ES-I3 (cell line): ENCODE data around the gene RHOH.

ENCODE experiments used
- H3K36me3 ChIP-seq: 2 replicates; pipeline ENCODE4 v1.6.1; 2013; ENCODE audit warnings: mild to moderate bottlenecking, low read length, control low read depth, moderate library complexity; ENCODE audit not compliant: insufficient read depth
- H3K4me1 ChIP-seq: 2 replicates; pipeline ENCODE4 v1.6.1; 2013; ENCODE audit warnings: mild to moderate bottlenecking, control low read depth, low read length; ENCODE audit not compliant: insufficient read depth
- H3K9ac ChIP-seq: 2 replicates; pipeline ENCODE4 v1.6.1; 2013; ENCODE audit warnings: low read depth, mild to moderate bottlenecking, low read length, moderate library complexity
- H3K9me3 ChIP-seq: 2 replicates; pipeline ENCODE4 v1.6.1; 2013; ENCODE audit warnings: mild to moderate bottlenecking, low read length, moderate library complexity; ENCODE audit not compliant: control insufficient read depth, insufficient read depth

The RHOH gene

DNA sequence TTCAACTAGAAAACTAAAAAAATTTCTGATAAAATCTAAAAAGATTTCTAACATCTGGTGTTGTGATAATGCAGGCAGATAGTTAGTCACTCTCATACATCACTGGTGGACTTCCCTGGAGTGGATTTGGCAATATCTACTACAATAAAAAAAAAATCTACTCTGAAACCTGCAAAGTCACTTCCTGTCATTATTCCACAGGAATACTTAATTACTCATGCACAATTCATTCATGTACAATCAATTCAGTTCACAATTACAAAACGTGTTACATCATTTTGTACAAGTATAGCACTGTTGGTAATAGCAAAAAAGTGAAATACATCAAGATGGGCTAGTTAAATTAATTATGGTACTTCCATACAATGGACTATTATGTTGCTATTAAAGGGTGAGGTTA, 16.5 kb upstream of the RHOH start:
- Histone ChIP-seq H3K4me1 (peaks cover 5% of the 10 kb centered on the region), H3K9ac (no peak overlapping the region), H3K9me3 (no peaks in the 10 kb centered on the region), H3K36me3 (no peaks in the 10 kb centered on the region)

DNA sequence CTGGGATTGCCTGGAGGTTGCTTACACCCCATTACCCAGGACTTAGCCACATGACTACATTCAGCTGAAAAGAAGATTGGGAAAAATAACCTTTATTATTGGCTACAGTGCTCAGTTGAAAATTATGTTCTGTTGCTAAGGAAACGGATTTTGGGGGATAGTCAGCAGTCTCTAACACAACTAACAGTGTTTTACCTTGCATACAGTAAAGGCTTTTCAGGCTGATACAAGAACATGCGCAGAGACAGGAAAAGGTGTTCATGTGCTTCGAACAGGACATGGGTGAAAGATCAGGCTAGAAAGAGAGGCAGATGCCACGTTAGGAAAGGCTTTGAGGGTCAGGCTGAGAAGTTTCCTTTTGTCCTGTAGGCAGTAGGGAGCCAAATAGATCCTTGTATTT, 14.8 kb upstream of the RHOH start:
- peaks cover 10% of the 10 kb centered on the region; the same call in 1 of the 2 replicates for H3K4me1 ChIP-seq
- no peaks in the 10 kb centered on the region for H3K36me3 ChIP-seq
- no peak overlapping the region for H3K9ac ChIP-seq
- no peaks in the 10 kb centered on the region for H3K9me3 ChIP-seq

DNA sequence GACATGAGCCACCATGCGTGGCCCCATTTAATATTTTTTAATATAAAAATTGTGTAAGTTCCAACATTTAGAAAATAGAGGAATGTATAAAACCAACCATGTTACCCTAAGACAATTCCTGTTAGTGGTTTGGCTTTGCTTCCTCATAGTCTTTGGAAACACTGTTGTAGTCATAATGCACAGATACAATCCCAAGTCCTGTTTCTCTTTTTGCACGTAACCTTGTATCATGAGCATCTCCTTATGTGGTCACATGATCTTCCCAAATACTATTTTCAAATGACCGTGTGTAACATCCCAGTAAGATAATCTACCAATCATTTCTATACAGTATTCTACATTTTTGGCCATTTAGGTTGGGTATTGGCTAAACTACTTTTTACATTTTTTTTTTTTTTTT, 13.9 kb upstream of the RHOH start:
- H3K4me1 ChIP-seq: peaks cover 9% of the 10 kb centered on the region; the same call in 1 of the 2 replicates

DNA sequence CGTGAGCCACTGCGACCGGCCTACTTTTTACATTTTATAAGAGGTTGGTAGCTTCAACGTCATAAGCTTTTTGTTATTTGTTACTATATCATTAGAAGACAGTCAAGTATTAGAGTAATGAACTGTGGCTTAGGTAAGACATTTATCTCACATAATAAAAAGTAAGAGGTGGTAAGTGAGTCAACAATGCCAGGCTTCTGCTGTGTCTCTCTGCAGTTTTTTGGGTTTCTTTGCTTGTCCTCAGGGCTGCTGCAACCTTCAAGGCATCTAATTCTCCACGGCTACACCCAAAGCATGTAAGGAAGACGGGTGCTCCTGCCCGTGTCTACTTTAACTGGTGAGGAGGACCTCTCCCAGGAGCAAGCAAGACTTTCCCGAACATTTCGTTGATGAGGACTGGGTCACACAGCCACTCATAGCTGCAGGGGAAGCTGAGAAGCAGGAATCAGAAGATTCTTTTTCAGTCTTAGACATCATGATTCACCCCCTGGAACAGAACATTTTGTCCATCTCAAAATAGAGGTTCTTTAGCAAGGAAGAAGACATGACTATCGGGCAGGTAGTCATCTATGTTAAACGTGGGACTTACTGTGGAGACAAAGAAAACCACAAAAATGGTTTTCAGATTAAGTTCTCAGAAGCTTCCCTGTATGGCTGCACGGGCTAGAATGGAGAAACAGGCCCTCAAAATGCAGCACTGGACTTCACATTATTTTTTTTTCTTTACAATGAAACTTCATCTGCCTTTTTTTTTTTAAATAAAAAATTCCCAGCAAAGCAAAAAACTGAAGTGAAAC, 13.0 kb upstream of the RHOH start:
- Histone ChIP-seq H3K9ac (no peak overlapping the region), H3K36me3 (no peaks in the 10 kb centered on the region), H3K9me3 (no peaks in the 10 kb centered on the region), H3K4me1 (peaks cover 9% of the 10 kb centered on the region; the same call in 1 of the 2 replicates)

More for the DNA sequence above, 13.9 kb upstream of the RHOH start:
- no peak overlapping the region for H3K9ac ChIP-seq
- no peaks in the 10 kb centered on the region for H3K9me3 ChIP-seq
- H3K36me3 ChIP-seq: no peaks in the 10 kb centered on the region

DNA sequence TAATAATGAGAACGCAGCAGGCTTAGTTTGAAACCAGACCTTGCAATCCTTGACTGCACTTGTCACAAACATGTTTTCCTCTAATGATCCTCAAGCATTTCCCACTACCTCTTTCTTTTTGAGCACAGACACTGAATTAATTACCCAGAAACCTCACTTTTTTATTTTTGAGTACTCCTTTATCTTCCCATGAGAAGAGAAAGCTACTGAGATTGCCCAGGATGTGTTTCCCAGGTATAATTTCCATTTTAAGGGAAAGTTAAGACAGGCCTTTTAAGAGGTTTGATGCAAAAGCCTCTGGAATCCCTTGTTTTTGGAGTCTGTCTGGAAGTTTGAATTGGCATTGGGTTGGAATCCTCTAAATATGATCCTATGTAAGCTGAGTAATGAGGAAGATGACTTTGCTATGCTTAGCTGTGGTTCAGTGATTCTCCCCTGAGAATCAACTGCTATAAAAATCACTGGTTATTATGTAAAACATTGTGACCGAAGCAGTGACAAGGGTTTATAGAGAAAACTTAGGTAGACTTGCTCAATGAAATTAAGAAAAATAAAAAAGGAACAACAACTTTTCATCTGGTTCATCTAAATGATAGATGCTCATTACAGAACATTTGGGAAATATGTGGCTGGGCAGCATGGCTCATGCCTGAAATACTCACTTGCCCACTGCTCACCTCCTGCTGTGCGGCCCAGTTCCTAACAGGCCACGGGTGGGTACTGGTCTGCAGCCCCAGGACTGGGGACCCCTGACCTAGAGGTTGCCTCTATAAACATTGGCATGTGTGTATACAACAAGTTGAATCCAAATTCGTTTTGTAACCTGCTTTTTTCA, 10.8 kb upstream of the RHOH start:
- no peaks in the 10 kb centered on the region for H3K9me3 ChIP-seq
- no peak overlapping the region for H3K9ac ChIP-seq
- H3K4me1 ChIP-seq: peaks cover 9% of the 10 kb centered on the region; the same call in 1 of the 2 replicates
- no peaks in the 10 kb centered on the region for H3K36me3 ChIP-seq

DNA sequence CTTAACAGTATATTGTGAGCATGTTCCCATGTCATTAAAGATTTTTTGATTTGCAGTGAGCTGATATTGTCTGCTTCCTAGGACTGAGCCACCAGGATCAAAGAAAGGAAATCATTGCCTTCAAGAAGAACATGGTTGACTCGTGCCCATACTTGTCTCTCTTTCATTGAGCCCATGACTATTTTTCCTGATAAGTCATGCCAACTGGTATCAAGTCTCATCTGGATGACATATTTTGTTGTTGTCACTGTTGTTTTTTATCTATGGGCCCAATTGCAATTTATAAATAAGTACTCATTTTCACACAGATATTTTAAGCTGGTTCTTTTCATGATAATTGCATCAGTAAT, 10.2 kb upstream of the RHOH start:
- Histone ChIP-seq H3K9me3 (no peaks in the 10 kb centered on the region), H3K36me3 (no peaks in the 10 kb centered on the region), H3K9ac (no peak overlapping the region), H3K4me1 (peaks cover 9% of the 10 kb centered on the region; the same call in 1 of the 2 replicates)

DNA sequence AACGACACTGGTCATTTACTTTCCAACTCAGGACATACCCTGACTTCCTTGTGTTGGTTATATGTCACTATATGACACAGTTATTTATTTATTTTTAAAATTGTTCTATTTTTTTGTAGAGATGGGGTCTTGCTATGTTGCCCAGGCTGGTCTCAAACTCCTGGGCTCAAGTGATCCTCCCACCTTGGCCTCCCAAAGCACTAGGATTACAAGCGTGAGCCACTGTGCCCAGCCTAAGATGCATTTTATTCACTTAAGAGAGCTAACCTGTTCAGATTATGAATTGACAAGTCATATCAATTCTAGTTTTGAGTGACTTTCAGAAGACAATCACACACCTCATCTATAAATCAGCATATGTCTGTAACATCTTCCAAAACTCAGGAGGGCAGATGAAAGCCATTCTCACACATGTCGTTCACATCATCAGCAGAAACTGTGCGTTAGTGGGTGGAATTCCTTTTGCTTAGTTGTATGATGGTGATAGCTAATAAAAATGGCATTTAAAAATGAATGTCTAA, 9.4 kb upstream of the RHOH start:
- Histone ChIP-seq H3K4me1 (peaks cover 14% of the 10 kb centered on the region), H3K9ac (no peak overlapping the region), H3K36me3 (no peaks in the 10 kb centered on the region), H3K9me3 (no peaks in the 10 kb centered on the region)

DNA sequence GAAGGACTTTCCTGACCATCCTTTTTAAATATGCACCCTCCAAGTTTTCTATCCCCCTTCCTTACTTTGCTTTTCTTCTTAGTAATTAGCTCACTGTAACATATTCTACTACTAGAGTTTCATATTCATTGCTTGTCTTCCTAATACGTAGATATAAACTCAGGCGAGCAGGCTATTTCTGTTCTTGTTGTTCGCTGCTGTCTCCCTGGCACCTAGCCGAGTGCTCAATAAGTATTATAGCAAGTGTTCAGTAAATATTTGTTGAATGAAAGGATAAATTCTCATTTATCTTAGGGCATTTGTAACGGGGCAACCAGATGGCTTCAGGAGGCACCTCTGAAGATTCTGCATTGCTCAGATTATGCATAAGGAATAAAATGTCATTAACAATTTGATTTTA, 6.8 kb upstream of the RHOH start:
- Histone ChIP-seq H3K9ac (no peak overlapping the region), H3K9me3 (no peaks in the 10 kb centered on the region), H3K36me3 (no peaks in the 10 kb centered on the region), H3K4me1 (peaks cover 22% of the 10 kb centered on the region)

DNA sequence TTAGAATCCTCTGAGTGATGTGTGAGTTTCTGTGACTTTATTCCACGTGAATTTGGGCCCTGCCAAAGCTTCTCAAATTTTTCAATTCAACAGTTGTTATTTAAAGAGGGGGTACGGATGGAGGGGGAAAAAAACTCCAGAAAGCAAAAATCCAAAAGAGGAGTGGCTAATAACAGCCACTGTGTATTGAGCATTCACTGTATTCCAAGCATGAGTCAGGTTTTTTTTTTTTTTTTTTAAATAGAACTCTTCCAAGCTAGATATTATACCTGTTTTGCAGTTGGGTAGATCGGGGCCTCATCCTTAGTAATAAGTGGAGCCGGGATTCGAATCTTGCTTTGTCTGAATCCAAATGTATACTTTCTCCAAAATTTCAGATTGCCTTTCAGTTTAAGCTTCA, 6.4 kb upstream of the RHOH start:
- Histone ChIP-seq H3K9me3 (no peaks in the 10 kb centered on the region), H3K36me3 (no peaks in the 10 kb centered on the region), H3K4me1 (peaks cover 22% of the 10 kb centered on the region), H3K9ac (no peak overlapping the region)

DNA sequence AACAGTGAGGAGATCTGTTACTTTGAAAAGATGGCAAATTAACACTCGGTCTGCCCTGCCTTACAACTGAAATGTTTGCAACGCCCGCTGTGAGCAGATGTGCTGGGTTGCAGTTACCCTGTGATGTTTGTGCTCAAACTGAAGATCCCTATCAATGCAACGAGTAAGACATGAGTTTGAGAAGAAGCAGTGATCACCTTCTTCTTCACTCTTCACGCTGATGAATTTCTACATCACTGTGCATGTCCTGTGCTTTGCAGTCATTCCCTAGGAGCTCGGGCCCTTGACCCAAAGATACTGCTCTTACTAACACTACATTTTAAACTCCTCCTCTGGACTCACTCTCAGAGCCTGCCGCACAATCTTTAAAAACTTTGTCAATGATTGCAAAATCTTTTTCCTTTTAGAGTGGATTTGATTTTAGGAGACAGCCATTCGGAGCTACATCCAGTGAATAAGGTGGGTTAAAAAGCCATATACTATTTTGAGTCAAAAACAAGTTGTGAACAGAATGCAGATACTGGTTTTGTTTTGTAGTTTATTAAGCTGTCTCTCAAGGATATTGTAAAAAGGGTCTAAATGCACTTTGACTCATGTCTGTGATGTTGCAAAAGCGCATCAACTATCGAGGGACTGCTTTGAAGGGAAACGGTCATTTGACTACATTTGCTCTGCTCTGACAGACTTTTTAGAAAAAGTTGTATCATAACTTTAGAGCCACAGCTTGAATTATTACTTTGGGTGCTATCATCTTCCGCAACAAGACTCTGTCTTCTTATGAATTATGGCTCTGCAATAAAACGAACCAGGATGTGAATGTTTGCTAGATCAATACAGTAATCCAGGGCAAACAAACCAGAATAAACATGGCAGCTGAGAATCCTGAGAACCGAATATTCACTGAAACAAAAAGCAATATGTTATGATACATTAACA, 5.7 kb upstream of the RHOH start:
- Histone ChIP-seq H3K9ac (no peak overlapping the region), H3K9me3 (no peaks in the 10 kb centered on the region), H3K36me3 (no peaks in the 10 kb centered on the region), H3K4me1 (peaks cover 18% of the 10 kb centered on the region)

DNA sequence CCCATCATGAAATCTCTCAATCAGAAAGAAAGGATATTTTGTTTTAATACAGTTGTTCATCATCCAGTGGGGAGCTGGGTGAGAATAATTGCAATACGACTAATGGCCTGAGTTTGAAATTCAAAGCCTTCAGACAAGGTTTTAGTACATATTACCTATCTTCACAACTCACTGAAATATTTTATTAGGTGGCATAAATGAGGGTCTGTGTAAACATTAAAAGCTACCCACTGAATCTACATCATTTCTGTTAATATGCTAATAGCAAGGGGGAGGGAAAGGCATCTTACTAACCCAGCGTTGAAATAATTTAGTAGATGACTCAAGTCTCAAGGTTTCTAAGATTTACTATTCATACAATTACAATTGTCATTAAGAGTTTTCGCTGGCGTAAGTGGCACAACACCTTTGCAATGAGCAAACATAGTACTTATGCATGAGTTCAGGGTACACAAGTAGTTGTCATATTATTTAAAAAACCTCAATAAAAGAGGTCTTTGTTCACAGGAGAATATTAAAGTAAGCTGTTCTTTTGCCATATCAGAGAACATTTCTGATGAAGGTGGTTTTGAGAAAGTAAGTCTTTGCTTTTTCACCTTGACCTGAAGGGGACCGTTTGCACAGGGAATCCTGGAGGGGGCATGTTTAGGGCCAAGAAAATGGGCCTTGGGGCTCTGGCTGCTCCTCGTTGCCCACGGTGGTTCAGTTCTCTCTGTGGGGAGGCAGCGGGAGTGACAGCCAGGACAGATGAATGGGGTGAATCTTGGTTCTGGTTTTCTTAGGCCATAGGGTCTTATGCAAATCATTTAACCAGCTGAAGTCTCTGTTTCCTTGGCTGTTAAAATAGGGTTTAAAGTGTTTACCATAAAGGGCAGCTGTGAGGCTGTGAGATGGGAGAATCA, 4.5 kb upstream of the RHOH start:
- Histone ChIP-seq H3K4me1 (peaks cover 27% of the 10 kb centered on the region), H3K9ac (no peak overlapping the region), H3K36me3 (no peaks in the 10 kb centered on the region), H3K9me3 (no peaks in the 10 kb centered on the region)

DNA sequence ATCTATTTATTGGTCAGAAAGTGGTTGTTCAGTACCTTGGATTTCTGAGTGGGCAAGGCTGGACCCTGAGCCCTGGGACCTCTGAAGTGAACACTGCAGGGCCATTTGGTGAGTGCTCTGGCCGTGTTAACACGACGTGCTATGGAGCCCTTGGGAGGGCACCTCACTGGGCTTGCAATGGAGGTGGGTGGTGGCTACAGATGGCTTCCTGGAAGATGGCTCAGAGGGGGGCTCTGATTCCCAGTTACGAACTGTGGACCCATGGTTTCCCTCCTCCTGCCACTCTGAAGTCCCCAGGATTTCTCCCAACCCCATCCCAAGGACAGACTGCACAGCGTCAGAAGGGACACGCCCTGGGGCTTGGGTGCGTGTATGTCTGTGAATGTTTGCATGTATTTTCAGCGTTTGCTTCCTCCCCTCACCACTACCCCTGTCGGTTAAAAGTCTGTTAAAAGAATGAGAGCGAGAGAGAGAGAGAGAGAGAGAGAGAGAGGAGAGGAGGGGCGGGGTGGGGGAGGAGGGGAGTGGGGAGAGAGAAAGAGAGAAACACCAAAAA, 3.7 kb upstream of the RHOH start:
- no peak overlapping the region for H3K9ac ChIP-seq
- no peaks in the 10 kb centered on the region for H3K9me3 ChIP-seq
- no peaks in the 10 kb centered on the region for H3K36me3 ChIP-seq
- H3K4me1 ChIP-seq: peaks cover 33% of the 10 kb centered on the region

DNA sequence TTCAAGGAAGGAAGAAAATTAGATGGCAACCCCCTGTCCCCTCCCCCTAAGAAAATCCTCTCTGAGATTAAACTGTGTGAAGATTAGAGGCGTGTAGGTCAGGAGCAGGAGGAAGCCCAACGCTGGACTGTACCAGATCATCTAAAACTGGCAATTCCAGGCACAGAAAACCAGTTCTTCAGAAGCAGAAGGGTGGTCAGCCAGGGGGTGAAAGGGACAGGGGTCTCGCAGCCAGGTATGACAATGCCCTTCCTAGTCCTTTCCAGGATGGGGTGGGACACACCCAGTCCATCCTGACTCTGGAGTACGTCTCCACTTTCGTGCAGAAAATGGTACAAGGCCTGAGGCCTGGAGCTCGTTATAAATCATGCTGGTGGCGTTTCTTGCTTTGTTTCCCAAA, 3.3 kb upstream of the RHOH start:
- Histone ChIP-seq H3K9ac (no peak overlapping the region), H3K9me3 (no peaks in the 10 kb centered on the region), H3K4me1 (peaks cover 38% of the 10 kb centered on the region)

More for the DNA sequence above, 3.3 kb upstream of the RHOH start:
- no peaks in the 10 kb centered on the region for H3K36me3 ChIP-seq
